ENCODE measurements around the gene GCGR. TPM values are rescaled to one million over a fixed set of nuclear protein-coding genes. Genes with fewer than 3 reads are reported as not detected.

Gene GCGR
- total and polyA plus RNA-seq, 2 experiments from 2014 or later, result 0.17 to 0.23 TPM

DNA sequence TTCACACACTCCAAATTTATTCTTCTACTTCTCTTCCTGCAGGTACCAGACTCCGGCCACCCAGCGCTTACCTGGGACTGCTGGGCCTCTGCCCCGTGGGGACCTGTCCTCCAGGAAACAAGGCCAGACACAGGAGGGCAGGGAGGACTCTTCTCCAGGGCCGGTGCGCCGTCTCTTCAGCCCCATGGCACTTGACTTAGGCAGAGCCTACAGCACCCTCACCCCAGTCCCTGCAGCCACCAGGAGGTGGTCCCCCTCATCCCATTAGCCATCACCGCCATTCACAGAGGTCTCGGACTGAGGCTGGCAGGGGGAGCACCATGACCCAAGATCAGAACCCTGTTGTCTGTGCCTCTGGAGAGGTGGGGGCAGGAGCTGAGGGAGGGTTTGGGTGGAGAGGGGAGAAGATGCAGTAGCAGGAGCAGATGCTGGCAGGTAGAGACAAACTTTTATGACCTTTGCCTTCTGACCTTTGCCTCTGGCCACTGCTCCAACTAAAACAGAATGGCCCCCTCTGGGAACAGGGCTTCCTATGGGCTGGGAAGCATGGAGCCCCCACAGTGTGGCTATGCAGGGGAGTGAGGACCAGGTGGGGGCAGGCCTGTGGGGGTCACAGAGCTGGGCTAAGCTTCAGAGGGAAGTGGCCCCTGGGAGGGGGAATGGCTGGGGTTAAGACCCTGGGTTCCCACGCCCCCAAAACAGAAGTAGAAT, 1.7 kb upstream of the GCGR start (continued):
- TF ChIP-seq, protein P1, sequence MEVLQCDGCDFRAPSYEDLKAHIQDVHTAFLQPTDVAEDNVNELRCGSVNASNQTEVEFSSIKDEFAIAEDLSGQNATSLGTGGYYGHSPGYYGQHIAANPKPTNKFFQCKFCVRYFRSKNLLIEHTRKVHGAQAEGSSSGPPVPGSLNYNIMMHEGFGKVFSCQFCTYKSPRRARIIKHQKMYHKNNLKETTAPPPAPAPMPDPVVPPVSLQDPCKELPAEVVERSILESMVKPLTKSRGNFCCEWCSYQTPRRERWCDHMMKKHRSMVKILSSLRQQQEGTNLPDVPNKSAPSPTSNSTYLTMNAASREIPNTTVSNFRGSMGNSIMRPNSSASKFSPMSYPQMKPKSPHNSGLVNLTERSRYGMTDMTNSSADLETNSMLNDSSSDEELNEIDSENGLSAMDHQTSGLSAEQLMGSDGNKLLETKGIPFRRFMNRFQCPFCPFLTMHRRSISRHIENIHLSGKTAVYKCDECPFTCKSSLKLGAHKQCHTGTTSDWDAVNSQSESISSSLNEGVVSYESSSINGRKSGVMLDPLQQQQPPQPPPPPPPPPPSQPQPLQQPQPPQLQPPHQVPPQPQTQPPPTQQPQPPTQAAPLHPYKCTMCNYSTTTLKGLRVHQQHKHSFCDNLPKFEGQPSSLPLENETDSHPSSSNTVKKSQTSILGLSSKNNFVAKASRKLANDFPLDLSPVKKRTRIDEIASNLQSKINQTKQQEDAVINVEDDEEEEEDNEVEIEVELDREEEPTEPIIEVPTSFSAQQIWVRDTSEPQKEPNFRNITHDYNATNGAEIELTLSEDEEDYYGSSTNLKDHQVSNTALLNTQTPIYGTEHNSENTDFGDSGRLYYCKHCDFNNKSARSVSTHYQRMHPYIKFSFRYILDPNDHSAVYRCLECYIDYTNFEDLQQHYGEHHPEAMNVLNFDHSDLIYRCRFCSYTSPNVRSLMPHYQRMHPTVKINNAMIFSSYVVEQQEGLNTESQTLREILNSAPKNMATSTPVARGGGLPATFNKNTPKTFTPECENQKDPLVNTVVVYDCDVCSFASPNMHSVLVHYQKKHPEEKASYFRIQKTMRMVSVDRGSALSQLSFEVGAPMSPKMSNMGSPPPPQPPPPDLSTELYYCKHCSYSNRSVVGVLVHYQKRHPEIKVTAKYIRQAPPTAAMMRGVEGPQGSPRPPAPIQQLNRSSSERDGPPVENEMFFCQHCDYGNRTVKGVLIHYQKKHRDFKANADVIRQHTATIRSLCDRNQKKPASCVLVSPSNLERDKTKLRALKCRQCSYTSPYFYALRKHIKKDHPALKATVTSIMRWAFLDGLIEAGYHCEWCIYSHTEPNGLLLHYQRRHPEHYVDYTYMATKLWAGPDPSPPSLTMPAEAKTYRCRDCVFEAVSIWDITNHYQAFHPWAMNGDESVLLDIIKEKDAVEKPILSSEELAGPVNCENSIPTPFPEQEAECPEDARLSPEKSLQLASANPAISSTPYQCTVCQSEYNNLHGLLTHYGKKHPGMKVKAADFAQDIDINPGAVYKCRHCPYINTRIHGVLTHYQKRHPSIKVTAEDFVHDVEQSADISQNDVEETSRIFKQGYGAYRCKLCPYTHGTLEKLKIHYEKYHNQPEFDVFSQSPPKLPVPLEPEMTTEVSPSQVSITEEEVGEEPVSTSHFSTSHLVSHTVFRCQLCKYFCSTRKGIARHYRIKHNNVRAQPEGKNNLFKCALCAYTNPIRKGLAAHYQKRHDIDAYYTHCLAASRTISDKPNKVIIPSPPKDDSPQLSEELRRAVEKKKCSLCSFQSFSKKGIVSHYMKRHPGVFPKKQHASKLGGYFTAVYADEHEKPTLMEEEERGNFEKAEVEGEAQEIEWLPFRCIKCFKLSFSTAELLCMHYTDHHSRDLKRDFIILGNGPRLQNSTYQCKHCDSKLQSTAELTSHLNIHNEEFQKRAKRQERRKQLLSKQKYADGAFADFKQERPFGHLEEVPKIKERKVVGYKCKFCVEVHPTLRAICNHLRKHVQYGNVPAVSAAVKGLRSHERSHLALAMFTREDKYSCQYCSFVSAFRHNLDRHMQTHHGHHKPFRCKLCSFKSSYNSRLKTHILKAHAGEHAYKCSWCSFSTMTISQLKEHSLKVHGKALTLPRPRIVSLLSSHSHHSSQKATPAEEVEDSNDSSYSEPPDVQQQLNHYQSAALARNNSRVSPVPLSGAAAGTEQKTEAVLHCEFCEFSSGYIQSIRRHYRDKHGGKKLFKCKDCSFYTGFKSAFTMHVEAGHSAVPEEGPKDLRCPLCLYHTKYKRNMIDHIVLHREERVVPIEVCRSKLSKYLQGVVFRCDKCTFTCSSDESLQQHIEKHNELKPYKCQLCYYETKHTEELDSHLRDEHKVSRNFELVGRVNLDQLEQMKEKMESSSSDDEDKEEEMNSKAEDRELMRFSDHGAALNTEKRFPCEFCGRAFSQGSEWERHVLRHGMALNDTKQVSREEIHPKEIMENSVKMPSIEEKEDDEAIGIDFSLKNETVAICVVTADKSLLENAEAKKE (CRISPR knock-in tag; IDR thresholded peaks at IDR 0.05), result no peak
- no peak for TF ChIP-seq EZH2 (IDR thresholded peaks at IDR 0.05; ENCODE audit: low read depth, unreplicated experiment)
- TF ChIP-seq, protein P2, sequence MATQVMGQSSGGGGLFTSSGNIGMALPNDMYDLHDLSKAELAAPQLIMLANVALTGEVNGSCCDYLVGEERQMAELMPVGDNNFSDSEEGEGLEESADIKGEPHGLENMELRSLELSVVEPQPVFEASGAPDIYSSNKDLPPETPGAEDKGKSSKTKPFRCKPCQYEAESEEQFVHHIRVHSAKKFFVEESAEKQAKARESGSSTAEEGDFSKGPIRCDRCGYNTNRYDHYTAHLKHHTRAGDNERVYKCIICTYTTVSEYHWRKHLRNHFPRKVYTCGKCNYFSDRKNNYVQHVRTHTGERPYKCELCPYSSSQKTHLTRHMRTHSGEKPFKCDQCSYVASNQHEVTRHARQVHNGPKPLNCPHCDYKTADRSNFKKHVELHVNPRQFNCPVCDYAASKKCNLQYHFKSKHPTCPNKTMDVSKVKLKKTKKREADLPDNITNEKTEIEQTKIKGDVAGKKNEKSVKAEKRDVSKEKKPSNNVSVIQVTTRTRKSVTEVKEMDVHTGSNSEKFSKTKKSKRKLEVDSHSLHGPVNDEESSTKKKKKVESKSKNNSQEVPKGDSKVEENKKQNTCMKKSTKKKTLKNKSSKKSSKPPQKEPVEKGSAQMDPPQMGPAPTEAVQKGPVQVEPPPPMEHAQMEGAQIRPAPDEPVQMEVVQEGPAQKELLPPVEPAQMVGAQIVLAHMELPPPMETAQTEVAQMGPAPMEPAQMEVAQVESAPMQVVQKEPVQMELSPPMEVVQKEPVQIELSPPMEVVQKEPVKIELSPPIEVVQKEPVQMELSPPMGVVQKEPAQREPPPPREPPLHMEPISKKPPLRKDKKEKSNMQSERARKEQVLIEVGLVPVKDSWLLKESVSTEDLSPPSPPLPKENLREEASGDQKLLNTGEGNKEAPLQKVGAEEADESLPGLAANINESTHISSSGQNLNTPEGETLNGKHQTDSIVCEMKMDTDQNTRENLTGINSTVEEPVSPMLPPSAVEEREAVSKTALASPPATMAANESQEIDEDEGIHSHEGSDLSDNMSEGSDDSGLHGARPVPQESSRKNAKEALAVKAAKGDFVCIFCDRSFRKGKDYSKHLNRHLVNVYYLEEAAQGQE (IDR thresholded peaks at IDR 0.05; ENCODE audit: unreplicated experiment), result no peak
- no peak for TF ChIP-seq ZNF331 (CRISPR knock-in tag; IDR thresholded peaks at IDR 0.05; ENCODE audit: low read depth)
- TF ChIP-seq STAT1 (IDR thresholded peaks at IDR 0.05; ENCODE audit: unreplicated experiment), result no peak

Measured in GM23338 (cell line).